GM23248 (cell line): ENCODE results near the gene KCTD16.

Experiments
- EZH2 ChIP-seq: fragments of 200-600 bp; sonication (generic); IDR thresholded peaks from 2 replicates; pipeline ENCODE4 v1.6.1; 2018; ENCODE audit warnings: antibody characterized with exemption, mild to moderate bottlenecking; ENCODE audit not compliant: insufficient read depth, poor library complexity, severe bottlenecking
- EZH2phosphoT487 ChIP-seq: fragments of 200-600 bp; sonication (generic); IDR thresholded peaks from 2 replicates; pipeline ENCODE4 v1.6.1; 2018; ENCODE audit warnings: antibody characterized with exemption, moderate library complexity, mild to moderate bottlenecking, low read depth; ENCODE audit not compliant: insufficient read depth

GRCh38 chr5:144318011-144318410, 147.3 kb downstream of the KCTD16 start:
- TF ChIP-seq EZH2: no peak
- no peak for TF ChIP-seq EZH2phosphoT487
